Esophagus muscularis mucosa (tissue), 4 donors: ENCODE data around the gene OR2V1.

ENCODE experiments used
- CTCF ChIP-seq, 3 experiments: fragments of 200-600 bp in 2 of 3; fragments of 450-650 bp in 1 of 3; sonication (generic) in 2 of 3; IDR thresholded peaks; one replicate each; pipeline ENCODE4 v1.5.1; 2017 to 2019; ENCODE audit warnings: antibody characterized with exemption in 3 of 3, mild to moderate bottlenecking in 2 of 3, moderate library complexity in 1 of 3
- EP300 ChIP-seq: sonication (generic); formaldehyde crosslinking; IDR thresholded peaks from one replicate; pipeline ENCODE4 v1.6.1; 2017; ENCODE audit warnings: antibody characterized with exemption
- POLR2A ChIP-seq: fragments of 450-650 bp; IDR thresholded peaks from one replicate; pipeline ENCODE4 v1.6.1; 2017; ENCODE audit warnings: antibody characterized with exemption, moderate library complexity, mild to moderate bottlenecking, low read depth
- POLR2AphosphoS5 ChIP-seq, 2 donors: sonication (generic); formaldehyde crosslinking; IDR thresholded peaks; one replicate each; pipeline ENCODE4 v1.6.1; 2017; ENCODE audit warnings: antibody characterized with exemption in 2 of 2

GRCh38 chr5:181140766-181141165 is 9.8 kb upstream of the OR2V1 start:
- no peak for TF ChIP-seq CTCF (IDR thresholded peaks at IDR 0.05)
- no peak for TF ChIP-seq POLR2A
- no peak for TF ChIP-seq EP300
- TF ChIP-seq POLR2AphosphoS5 (IDR thresholded peaks at IDR 0.05) = no peak
